PC-9 (cell line): ENCODE results near the gene AUTS2.

Experiments
- CTCF ChIP-seq: fragments of 200-600 bp; sonication (generic); conservative IDR thresholded peaks from 2 replicates; pipeline ENCODE4 v1.6.1; 2017; ENCODE audit warnings: mixed run types, antibody characterized with exemption, mild to moderate bottlenecking, moderate library complexity
- EZH2 ChIP-seq: fragments of 200-600 bp; sonication (generic); IDR thresholded peaks from 2 replicates; pipeline ENCODE4 v1.8.0; 2017; ENCODE audit warnings: antibody characterized with exemption, low read depth

GRCh38 chr7:69677054-69677852 lies 79.0 kb downstream of the AUTS2 start:
- TF ChIP-seq CTCF (peak; percentile 44; the same call in 1 of the 2 replicates), EZH2 (no peak)
